OCI-LY3 (cell line): ENCODE data around the gene ACSF2.

Source experiments
- CTCF ChIP-seq: fragments of 200-600, 300-600 bp; sonication (generic); IDR thresholded peaks from 2 replicates; pipeline ENCODE4 v1.5.1; 2014; ENCODE audit warnings: antibody characterized with exemption, low read length, low read depth
- EZH2phosphoT487 ChIP-seq: fragments of 200-600 bp; shearing (Covaris generic); IDR thresholded peaks from 2 replicates; pipeline ENCODE4 v1.6.1; 2018; ENCODE audit warnings: antibody characterized with exemption, mixed run types, low read depth

- TF ChIP-seq CTCF (no peak), EZH2phosphoT487 (no peak)
Measured at GRCh38 chr17:50477976-50478375, 52.0 kb downstream of the ACSF2 start.
